GM19043 (cell line): ENCODE measurements around the gene NCKAP5.

Experiments
- ATAC-seq: cut with Tn5 transposase; IDR thresholded peaks from one replicate; pipeline ENCODE4 v1.9.1; 2021; ENCODE audit warnings: low read depth; ENCODE audit not compliant: unreplicated experiment

Gene NCKAP5

DNA sequence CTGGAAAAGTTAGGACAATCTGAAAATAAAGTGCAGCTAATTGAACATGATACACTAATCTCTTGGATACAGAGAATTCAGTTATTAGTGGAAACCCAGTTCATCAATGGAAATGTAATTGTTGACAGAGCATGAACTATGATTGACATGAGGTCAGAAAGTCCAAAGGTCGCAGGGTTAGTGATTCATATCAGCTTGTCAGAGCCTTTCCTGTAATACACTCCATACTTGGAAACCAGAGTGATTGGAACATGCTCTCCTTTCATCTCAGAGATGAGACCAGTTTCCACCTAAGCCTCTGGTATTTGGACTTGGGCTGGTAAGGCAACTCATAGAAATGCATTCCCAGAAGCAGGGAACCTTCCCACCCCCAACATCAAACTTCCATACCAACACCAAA lies 8.5 kb upstream of the NCKAP5 start:
- no peak for ATAC-seq

DNA sequence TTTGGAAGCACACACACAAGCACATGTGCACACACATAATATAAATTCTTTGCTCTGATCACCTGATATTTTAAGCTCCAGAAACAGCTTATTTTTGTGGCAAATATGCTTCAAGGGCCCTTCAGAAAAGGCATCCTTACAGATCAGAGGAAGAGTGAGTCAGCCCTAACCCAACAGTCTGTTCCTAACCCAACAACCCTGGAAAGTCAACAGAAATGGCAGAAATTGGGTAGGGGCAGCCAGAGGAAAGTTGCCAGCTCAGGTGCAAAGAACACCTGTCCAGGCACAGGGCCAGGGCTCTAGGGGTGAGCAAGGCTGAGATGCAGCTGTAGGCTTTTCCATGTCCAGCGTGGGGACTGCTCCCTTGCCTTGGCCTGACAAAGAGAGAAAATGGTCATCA lies 6.4 kb upstream of the NCKAP5 start:
- no peak for ATAC-seq

DNA sequence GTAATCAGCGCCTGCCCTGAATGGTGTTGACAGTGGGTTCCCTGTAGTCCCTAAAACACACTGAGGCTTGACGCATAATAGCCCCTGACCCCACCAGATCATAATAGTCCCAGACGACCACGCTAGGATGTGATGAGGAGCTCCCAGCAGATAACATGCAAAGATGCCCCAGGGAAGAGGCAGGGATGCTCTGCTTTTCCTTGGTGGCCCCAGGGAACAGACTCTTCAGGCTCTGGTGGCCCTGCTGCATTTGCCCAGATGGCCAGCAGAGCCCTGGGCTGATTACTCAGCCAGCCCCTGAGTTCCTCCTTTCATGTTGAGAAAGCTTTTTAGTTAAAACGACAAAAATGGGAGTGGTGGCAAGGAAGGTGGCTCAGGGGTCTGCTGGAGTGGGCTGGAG lies 5.9 kb upstream of the NCKAP5 start:
- no peak for ATAC-seq

DNA sequence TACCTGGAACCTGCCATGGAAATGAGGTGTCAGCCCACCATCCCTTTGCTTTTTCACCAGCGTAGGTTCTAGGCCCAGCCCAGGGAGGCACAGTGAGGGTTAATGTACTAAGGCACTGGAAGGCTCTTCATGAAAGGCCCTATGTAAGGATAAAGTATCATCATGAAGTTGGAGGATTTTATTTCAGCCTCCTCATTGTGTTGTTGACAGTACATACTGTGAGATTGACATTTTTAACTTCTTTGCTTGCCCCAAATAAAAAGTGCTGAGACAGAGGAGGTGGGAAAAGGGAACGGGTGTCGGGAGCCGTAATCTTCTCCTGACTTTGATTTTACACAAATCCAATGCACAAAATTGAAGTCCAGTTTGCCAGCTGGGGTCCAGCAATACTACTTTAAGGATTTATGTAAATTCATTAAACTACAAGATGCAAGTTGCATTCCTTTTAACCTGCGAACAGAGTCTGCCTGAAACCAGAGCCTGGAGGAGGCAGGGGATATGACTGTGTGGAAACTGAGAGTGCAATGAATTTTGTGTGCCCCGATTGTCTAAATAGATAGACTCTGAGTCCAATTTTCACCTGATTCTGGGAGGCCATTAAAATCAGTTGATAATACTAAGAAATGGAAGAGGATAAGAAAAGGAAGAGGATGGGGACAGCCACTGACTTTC lies 5.4 kb upstream of the NCKAP5 start:
- no peak for ATAC-seq

DNA sequence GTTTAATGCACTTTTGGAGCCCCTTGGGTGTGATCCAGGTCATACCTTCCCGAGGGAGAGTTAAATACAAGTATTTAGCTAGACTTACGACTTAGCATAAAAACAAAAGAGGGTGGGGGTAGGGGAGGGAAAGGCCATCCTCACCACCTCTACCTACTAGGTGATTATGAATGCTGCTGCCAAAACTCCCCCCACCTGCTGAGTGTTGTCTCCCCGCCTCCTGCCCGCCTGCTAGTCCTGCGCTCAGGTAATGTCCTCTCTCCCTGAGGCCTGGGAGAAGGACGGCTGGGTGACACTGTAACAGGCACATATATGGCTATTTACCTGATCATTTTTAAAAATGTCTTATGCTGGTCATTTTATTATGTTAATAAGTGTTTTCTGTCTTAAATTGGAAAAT lies 3.0 kb upstream of the NCKAP5 start:
- no peak for ATAC-seq

DNA sequence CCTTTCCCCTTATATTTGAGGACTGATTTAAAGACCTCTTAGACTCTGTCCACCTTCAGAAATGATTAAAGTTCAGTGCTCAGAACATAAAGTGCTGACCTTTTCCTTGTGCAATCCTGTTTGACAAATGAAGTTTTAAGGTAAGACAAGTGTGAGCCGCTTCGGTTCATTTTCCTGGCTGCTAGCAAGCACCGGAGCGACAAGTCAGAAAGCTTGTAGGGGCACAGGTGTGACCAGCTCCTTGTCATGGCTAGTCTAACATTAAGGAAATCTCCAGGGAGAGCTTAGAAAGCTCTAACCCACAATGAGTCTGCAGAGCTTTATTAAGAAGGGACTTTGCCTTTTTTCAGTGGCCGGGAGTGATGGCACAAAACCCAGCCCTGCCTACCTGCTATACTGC lies 2.3 kb upstream of the NCKAP5 start:
- ATAC-seq: no peak

DNA sequence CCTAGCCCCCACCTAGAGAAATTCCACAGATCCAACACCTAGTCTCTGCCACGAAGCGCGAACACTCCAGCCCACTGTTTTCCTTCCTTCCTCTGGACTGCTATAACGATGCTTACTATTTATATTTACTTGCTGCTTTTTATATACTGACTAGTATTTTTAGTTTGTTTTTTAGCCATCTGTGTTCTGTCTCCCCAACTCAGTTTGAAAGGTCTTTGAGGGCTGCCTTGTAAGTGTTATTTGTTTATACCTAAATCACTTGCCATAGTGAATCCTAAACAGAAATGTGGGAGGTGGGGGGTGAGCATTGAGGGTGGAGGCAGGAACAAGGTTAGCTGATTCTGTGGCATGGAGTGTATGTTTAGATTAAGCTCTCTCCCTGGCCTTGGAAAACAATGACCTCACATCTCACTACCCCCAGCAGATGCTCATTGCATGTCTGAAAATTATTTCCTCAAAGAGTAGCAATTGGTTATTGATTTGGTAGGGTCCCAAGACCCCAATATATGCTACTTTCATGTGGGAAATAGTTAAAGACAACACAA lies 1.1 kb upstream of the NCKAP5 start:
- ATAC-seq: no peak

DNA sequence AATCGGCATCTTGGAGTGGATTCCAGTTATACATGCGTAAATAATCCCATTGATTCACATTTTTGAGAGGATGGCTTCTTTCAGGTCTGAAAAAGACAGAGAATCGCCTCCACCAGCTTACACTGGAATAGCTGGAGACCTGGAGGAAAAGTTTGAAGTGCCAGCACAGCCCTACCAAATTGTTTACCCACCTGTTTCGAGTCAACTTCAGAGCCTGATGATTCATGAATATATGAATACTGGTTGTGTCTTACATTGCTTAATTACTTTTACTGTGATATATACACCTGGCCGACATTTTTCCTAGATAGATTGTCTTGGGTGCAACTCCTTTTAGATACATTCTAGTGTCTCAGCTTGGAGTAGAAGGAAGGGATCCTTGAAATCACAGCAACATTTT lies 335 bp upstream of the NCKAP5 start:
- ATAC-seq: no peak

DNA sequence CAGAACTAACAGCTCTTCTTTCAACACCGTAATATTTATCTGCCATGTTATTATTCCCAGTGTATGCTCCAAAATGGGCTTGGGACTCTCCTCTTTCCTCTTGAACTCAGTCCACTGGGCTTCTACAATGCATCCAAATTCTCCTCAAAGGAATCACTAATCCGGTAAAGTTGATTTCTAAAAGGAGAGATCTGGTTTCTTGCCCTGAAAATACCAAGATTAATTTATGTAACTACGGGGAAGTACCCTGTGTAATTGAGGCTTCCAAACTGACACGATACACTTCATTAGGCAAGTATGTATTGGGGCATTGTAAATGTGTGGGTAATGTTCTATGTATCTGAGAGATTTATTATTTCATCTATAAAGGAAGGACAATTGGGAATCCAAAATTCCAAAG lies 5.7 kb downstream of the NCKAP5 start:
- no peak for ATAC-seq

DNA sequence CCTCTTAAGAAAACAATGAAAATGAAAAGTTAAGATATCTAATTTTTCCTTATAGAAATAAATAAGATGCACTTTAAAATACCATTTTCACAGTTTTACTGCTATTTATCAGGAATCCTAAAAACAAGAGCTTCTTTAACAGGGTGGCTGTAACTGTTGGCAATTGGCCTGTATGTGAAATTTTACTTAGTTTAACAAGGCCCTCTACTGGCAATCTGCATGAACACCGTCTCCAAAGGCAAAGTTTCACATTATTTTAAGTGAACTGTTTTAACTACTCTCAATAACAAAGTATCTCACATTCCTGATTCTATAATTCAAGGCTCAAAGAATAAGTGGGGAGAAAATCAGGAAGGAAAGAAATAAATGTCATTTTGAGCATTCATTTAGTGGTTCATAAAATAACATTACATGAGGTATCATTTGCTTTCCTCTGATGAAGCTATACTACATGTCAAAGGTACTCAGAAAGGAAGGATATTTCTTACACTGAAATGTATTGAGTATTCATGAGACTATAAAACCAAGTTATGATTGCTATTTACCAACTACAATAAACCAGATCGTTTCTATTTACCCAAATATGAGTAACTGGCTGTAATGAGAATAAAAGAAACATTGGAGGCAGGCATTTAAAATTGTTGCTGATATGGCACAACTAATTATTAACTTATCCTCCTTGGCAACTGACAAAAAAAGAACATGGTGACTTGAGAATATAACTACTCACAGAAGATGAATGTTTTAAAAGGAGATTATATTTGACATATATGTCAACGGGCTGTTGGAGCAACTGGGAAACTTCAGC lies 7.0 kb downstream of the NCKAP5 start:
- no peak for ATAC-seq

DNA sequence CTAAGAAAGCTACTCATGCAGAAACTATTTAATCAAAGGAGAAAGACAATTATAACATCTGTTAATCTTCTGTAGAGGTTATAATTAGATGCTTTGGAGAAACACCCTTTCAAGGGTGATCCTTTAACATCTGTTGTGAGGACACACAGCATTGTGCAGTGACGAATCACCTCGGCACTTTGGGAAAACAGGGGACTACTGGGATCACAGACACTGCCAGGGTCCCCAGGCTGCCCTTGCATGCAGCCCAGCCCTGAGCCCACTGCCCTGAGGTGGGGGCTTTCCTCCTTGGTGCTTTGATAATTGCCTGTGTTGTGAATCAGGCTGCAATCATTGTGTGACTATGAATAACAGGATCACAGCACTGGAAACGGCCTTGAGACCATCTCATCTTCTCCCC lies 10.6 kb downstream of the NCKAP5 start:
- ATAC-seq: no peak

DNA sequence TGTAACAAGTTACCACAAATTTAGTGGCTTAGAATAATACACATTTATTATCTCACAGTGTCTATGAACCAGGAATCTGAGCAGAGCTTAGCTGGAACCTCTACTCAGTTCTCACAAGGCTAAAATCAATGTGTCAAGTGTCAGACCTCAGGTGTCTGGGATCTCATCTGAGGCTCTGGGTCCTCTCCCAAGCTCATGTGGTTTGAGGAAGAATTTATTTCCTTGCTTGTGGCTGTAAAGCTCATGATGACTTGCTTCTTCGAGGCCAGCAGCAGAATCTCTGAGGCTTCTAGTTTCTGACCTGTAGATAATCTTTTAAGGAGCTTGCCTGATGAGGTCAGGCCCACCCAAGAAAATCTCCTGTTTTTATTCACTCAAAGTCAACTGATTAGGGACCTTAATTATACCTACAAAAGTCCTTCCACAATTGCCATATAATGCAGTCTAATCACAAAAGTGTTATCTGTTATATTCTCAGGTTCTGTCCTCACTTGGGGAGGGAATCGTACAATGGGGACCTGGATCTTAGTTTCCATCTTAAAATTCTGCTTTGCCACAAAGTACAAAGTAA lies 14.3 kb downstream of the NCKAP5 start:
- ATAC-seq: no peak

DNA sequence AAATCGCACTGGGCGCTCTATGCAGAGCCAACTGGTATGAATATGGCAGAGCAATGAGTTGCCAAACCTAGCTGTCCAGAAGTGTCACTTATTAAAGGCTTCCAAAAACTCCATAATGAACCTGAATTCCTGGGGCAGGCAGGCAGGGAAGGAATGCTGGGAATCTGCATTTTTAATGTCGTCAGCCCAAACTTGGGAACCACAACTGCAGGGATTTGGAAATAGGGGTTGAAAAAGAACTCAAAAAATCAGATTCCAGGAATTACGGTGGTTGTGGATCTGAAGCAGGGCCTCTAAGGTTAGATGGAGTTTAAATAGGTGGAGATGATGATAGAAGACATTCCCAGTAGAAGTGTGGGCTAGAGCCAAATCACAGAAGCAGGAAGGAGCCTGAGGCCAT lies 15.0 kb downstream of the NCKAP5 start:
- ATAC-seq: no peak

DNA sequence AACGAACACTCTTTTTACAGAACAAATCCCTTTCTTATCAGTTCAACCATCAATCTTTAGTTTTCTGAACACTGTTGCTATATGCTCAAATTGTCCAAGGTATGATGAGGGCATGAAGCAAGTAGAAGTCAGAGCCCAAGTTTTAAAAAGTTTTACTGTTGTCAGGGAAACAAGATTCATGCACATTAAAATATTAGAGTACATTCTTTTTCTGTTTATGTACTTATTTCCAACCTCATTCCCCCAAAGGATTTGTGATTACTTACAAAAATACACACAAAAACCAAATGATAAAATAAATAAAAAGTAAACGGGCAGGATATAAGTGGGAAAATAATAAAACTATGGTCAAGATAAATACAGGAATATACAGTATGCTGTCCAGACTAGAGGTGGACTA lies 15.4 kb downstream of the NCKAP5 start:
- ATAC-seq: no peak

DNA sequence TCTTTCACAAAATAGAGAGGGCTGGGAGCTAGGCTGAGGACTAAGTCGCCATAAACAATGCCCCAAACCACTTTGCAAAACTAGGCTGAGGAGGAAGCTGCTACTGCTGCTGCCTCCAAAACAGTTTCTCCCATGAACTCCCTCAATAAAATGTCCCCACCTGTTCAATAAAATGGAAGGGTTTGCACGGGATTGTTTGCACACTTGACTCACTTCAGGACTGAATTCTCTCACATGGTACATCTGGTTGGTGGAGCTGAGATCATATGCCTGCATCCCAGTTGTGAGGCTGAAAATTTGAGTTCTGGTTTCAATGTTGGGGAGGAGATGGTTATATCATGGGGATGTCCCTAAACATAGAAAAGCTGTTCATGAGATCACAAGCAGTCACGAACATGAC lies 26.5 kb downstream of the NCKAP5 start:
- ATAC-seq: no peak

DNA sequence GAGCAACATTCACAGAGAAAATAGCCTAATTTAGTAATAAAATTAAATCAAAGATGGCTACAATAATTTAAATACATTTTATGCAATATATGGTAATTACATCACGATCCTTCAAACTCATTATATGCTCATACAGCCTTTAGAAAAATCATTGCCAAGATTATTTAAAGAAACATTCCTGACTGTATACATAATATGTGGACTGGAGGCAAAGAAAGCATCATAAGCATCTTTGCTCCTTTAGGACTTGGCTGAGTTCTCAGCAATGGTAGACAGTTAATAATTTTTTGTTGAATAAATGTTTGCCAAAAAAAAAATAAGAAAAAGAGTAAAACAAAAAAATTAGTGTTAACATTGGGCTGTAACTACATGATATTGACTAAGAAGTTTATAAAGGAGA lies 26.9 kb downstream of the NCKAP5 start:
- ATAC-seq: no peak

DNA sequence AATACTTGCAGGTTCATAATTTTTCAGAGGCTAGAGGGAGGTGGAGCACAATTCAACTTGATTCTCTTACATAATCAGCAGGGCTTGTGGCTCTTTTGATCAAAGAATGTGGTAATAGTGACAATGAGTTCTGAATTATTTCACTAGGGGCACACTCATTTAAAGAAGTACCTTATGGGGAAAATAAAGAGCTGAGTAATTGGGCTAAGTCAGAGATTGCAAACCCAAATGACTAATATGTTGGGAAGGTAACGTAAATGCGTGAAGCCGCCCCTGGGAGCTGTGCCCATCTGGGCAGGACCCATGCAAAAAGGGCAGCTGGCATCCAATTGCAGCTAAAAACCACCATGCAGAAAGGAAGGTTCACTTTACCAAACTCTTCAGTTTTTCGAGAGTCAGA lies 35.3 kb downstream of the NCKAP5 start:
- ATAC-seq: no peak

DNA sequence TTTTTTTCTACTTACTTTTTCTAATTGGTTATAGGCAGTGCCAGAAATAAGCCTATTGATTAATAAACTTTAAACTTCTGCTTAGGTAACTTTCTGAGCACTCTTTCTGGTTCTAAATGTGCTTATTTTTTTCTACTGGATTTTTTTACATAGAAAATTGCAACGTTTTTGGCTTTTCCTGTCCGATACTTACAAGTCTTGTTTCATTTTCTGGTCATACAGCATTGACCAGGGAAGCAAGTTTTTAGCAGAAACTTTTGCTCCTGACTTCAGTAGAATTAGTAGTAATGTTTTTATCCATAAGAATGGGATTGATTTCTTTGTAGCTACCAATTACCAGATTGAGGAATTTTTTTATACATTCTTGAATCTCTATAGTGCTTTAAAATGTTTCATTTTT lies 36.9 kb downstream of the NCKAP5 start:
- ATAC-seq: no peak

DNA sequence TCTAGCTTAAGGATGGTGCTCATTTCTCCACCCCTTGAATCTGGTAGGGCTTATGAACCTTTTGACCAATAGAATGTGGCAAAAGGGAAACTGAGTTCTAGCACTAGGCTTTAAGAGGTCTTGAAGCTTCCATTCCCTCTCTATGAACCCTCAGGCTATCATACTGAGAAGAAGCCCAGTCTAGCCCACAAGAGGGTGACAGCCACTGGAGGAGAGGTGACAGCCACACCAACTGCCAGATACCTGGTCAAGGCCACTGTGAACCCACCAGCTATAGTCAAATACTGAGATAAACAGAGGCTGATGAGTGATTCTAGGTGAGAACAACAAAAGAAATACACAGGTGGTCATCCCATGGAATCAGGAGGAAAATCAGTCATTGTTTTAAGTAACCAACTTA lies 37.6 kb downstream of the NCKAP5 start:
- ATAC-seq: no peak

DNA sequence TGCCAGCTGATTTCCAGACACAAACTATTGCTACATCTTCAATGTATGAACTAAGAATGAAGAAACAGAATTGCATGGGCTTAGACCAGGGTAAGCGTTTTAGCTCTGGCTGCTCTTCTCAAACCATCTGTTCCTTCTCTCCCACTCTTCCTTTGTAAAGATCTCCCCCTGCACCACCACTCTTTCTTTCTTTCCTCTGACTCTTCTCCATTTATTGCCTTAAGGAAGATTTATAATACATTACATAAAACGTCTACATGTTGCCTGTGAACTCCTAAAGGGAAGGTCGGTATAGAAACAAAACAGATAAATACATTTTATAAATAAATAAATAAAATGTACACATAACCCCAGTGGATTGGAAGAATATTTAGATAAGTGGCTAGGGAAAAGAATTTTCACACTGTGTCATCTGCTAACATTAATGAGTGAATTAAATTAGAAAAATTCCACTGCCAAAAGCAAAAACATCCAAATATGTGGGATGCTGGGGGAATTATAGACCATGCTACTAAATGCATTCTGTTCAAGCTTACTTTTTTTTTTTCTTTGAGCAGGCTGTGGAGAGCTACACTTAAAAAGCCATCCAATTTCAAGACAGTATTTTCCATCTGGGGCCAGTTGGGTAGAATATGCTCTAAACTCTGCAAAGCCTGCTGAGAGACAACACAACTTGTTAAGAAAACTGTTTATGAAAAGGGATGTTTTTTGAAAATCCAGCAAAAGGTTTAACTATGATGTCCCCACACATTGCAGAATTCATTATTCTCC lies 41.5 kb downstream of the NCKAP5 start:
- ATAC-seq: no peak
